Measurements from ENCODE around the gene ECHS1. TPM values are rescaled to one million over a fixed set of nuclear protein-coding genes. Genes with fewer than 3 reads are reported as not detected.

ECHS1 gene
- total and polyA plus RNA-seq, 2 of the 8 experiments (the other 6 are each of a cell fraction or from before 2014, with no cell fraction given): 41.7 to 101 TPM

DNA sequence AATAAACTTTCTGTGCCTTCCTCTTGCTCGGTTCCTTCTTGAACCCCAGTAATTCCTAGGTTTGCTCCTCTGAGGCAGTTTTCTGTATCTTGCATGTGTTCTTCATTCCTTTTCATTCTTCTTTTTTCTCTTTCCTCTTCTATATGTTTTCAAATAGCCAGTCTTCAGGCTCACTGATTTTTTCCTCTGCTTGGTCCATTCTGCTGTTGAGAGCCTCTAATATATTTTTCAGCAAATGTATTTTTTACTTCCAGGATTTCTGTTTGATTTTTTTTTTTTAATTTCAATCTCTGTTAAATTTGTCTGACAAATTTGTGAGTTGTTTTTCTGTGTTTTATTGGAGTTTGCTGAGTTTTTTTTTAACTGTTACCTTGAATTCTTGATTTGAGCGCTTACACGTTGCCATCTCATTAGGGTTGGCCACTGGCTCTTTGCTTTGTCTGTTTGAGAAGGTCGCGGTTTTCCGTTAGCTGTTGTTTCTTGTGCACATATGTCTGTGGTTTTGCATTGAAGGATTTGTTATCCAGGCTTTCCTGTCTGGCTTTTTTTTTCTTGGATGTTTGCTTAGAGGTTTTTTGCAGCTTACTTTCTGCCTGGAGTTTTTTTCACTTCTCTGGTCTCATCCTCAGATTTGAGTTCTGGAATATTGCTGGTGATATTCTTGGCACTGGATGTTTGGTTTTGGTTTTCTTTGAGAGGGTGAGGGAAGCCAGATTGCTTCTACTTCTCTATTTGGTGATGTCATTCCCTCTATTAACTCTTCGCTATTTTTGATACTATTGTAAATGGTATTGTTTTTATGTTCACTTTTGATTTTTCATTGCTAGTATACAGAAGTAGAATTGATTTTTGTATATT lies 38.6 kb upstream of the ECHS1 start:
- Histone ChIP-seq H3K18ac (ENCODE audit: extremely low read depth, low read length) (no peak overlapping the region), H3K36me3 (ENCODE audit: control insufficient read depth in 2 of 4, insufficient read depth in 4 of 4, low read length in 3 of 4) (peaks cover 0 to 49% (median 19%) of the 10 kb centered on the region in 4 experiments; a peak in 6 of 8 replicates), H3K4me3 (ENCODE audit: extremely low read depth in 1 of 4, insufficient read depth in 2 of 4, low read depth in 3 of 4, low read length in 4 of 4) (no peak overlapping the region), H3K14ac (ENCODE audit: insufficient read length) (no peak overlapping the region), H3K23me2 (ENCODE audit: low read depth, low read length) (no peaks in the 10 kb centered on the region), H2BK12ac (ENCODE audit: low read depth, low read length) (no peak overlapping the region), H3K9me3 (ENCODE audit: insufficient read depth in 2 of 2, low read depth in 1 of 2, low read length in 1 of 2) (peaks cover 9 to 12% of the 10 kb centered on the region in 2 experiments; a peak in 3 of 4 replicates), H3K79me1 (ENCODE audit: low read depth, low read length) (peaks cover 3% of the 10 kb centered on the region; the same call in 1 of the 2 replicates), H3K9ac (replicated peaks in 1 of 4; ENCODE audit: extremely low read depth in 1 of 4, low read depth in 3 of 4, low read length in 3 of 4) (no peak overlapping the region), H2AK5ac (ENCODE audit: low read depth, low read length) (no peak overlapping the region), H2BK5ac (ENCODE audit: low read depth, low read length) (no peak overlapping the region), H4K20me1 (replicated peaks in 1 of 2; ENCODE audit: control insufficient read depth in 1 of 2, insufficient read depth in 2 of 2, low read length in 2 of 2) (peaks cover 0 to 4% of the 10 kb centered on the region in 2 experiments), H3K27ac (ENCODE audit: low read depth, low read length) (no peak overlapping the region), H3K23ac (ENCODE audit: insufficient read length) (no peak overlapping the region), H4K5ac (ENCODE audit: insufficient read length, low read depth, low read length) (no peak overlapping the region), H3K4ac (replicated peaks; ENCODE audit: insufficient read length, low read depth, low read length) (no peak overlapping the region), H2AFZ (ENCODE audit: low read length) (no peak overlapping the region), H2BK20ac (ENCODE audit: low read length) (no peak overlapping the region), H3K4me1 (replicated peaks in 1 of 4; ENCODE audit: control insufficient read depth in 3 of 4, insufficient read depth in 4 of 4, low read length in 3 of 4) (no peaks in the 10 kb centered on the region), H3K27me3 (replicated peaks in 1 of 4; ENCODE audit: control insufficient read depth in 3 of 4, extremely low read depth in 1 of 4, insufficient read depth in 3 of 4, low read length in 3 of 4) (no peaks in the 10 kb centered on the region), H3K56ac (replicated peaks; ENCODE audit: insufficient read length, low read depth, low read length) (no peak overlapping the region), H3K4me2 (ENCODE audit: insufficient read depth in 1 of 2, low read depth in 2 of 2, low read length in 2 of 2) (no peak overlapping the region), H2BK15ac (ENCODE audit: low read length) (no peak overlapping the region), H3K79me2 (ENCODE audit: control insufficient read depth in 1 of 2, insufficient read depth in 2 of 2, low read length in 2 of 2) (peaks cover 3 to 35% of the 10 kb centered on the region in 2 experiments), H4K8ac (ENCODE audit: extremely low read depth, insufficient read depth, low read length) (no peak overlapping the region), H4K91ac (replicated peaks; ENCODE audit: insufficient read length, low read length) (no peak overlapping the region), H2BK120ac (replicated peaks; ENCODE audit: low read depth, low read length) (no peak overlapping the region)
- DNase-seq (ENCODE audit: low read depth in 1 of 2, low spot score in 2 of 2): no peak
- WGBS, 2 experiments (ENCODE audit: extremely low coverage in 1 of 2, insufficient coverage in 1 of 2, insufficient read length in 1 of 2, insufficient replicate concordance in 2 of 2, low coverage in 1 of 2, low lambda C conversion rate in 2 of 2, missing lambda C conversion rate in 1 of 2): 97% methylated on average over 7 of the region's 7 CpGs; no CpG with 5 or more reads in 1 of the 2 experiments
- ChIA-PET POLR2A (ENCODE audit: partially characterized antibody) (interaction anchor here (0.8 kb wide), 1 partner anchor 33 kb away, joined by 3 read pairs; the partner anchor contains the start of gene PAOX), CTCF (ENCODE audit: partially characterized antibody) (no interaction called here)
- no peak for FAIRE-seq
- no peak for TF ChIP-seq MAX (IDR thresholded peaks at IDR 0.05)
- TF ChIP-seq, protein P1, sequence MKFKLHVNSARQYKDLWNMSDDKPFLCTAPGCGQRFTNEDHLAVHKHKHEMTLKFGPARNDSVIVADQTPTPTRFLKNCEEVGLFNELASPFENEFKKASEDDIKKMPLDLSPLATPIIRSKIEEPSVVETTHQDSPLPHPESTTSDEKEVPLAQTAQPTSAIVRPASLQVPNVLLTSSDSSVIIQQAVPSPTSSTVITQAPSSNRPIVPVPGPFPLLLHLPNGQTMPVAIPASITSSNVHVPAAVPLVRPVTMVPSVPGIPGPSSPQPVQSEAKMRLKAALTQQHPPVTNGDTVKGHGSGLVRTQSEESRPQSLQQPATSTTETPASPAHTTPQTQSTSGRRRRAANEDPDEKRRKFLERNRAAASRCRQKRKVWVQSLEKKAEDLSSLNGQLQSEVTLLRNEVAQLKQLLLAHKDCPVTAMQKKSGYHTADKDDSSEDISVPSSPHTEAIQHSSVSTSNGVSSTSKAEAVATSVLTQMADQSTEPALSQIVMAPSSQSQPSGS (IDR thresholded peaks at IDR 0.05; ENCODE audit: low read length): no peak
- TF ChIP-seq POU5F1 (IDR thresholded peaks at IDR 0.05; ENCODE audit: low read depth, low read length): no peak
- no peak for TF ChIP-seq RBBP5 (IDR thresholded peaks at IDR 0.05; ENCODE audit: borderline replicate concordance, low read depth, low read length)
- TF ChIP-seq TCF12 (IDR thresholded peaks at IDR 0.05; ENCODE audit: low read depth, low read length): no peak
- TF ChIP-seq TAF1 (IDR thresholded peaks at IDR 0.05; ENCODE audit: low read depth, low read length): no peak
- no peak for TF ChIP-seq CTBP2 (IDR thresholded peaks at IDR 0.05; ENCODE audit: borderline replicate concordance, insufficient read depth, insufficient read length, low read length)
- TF ChIP-seq ZNF274 (IDR thresholded peaks at IDR 0.05; ENCODE audit: borderline replicate concordance, extremely low read depth, low read length): no peak
- no peak for TF ChIP-seq RNF2 (IDR thresholded peaks at IDR 0.05; ENCODE audit: borderline replicate concordance, low read depth, low read length, missing control alignments, poor library complexity, severe bottlenecking)
